DOHH2 (cell line): ENCODE data around the gene RAI1.

Experiments
- CTCF ChIP-seq: fragments of 200-600 bp; sonication (generic); IDR thresholded peaks from one replicate; pipeline ENCODE4 v1.5.1; 2014; ENCODE audit warnings: antibody characterized with exemption, mild to moderate bottlenecking, low read depth, low read length; ENCODE audit not compliant: poor library complexity, severe bottlenecking
- EZH2phosphoT487 ChIP-seq: fragments of 200-600 bp; sonication (generic); IDR thresholded peaks from 2 replicates; pipeline ENCODE4 v1.6.1; 2017; ENCODE audit warnings: borderline replicate concordance, mild to moderate bottlenecking, antibody characterized with exemption, low read length, moderate library complexity, mixed read lengths

GRCh38 chr17:17849845-17850373 lies 168.7 kb downstream of the RAI1 start:
- TF ChIP-seq CTCF (peak; percentile 51), EZH2phosphoT487 (no peak)
